ENCODE data around the gene MTFR1L.

Gene MTFR1L

DNA sequence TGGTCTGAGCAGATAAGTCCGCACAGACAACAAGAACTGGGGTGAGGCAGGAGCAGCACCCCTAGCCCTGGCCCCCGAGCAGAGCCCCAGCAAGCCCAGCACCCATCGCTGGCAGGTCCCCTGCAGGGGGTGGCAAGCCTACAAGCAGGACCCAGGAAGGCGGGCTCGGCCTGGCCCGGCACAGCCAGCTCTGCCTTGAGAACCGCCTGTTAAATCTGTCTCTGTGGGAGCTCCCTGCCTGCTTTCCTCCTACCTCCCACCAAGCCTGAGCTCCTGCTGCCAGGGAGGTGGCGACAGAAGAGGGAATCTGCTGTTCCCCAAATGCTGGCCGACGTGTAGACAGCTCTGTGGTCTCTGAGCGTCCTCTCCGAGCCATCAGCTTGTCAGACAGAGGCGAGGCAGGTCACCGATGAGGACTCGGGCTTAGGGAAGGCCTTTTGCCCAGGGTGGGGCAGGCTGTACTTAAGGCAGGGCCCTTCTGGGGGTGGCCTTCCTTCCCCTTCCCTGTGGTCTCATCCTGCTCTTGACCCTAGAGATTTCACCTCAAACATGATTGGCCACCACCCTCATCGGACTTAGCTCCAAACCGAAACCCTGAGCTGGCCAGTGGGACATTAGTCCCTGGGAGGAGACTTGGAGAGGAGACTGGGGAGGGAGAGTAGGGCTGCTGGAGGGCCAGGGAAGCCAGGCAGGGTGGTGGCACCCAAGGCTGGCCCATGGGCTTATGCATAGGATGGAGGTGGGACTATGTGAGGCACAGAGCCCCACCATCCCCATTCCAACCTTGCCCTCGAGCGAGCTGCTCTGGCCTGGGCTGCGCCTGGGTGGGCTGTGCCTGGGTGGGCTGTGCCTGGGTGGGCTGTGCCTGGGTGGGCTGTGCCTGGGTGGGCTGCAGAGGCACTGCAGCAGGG is 12.0 kb upstream of the MTFR1L start:
- Histone ChIP-seq H3K27ac (ENCODE audit: low read depth in 2 of 2, low read length in 2 of 2) (peak overlapping the region in 1 of 2 donors; percentile 11), H3K4me3 (ENCODE audit: low read length in 2 of 2) (no peak overlapping the region), H3K9ac (ENCODE audit: low read depth in 1 of 2, low read length in 2 of 2) (no peak overlapping the region), H3K9me3 (ENCODE audit: control insufficient read depth in 2 of 2, low read length in 2 of 2) (no peaks in the 10 kb centered on the region), H3K27me3 (ENCODE audit: control insufficient read depth in 2 of 2, insufficient read depth in 2 of 2, low read length in 2 of 2) (peaks cover 0 to 2% of the 10 kb centered on the region in 2 donors), H3K36me3 (ENCODE audit: control insufficient read depth in 2 of 2, insufficient read depth in 2 of 2, low read length in 2 of 2) (peaks cover 3 to 7% of the 10 kb centered on the region in 2 donors), H3K4me1 (ENCODE audit: control insufficient read depth in 2 of 2, insufficient read depth in 2 of 2, low read length in 2 of 2) (peaks cover 7 to 9% of the 10 kb centered on the region in 2 donors)

DNA sequence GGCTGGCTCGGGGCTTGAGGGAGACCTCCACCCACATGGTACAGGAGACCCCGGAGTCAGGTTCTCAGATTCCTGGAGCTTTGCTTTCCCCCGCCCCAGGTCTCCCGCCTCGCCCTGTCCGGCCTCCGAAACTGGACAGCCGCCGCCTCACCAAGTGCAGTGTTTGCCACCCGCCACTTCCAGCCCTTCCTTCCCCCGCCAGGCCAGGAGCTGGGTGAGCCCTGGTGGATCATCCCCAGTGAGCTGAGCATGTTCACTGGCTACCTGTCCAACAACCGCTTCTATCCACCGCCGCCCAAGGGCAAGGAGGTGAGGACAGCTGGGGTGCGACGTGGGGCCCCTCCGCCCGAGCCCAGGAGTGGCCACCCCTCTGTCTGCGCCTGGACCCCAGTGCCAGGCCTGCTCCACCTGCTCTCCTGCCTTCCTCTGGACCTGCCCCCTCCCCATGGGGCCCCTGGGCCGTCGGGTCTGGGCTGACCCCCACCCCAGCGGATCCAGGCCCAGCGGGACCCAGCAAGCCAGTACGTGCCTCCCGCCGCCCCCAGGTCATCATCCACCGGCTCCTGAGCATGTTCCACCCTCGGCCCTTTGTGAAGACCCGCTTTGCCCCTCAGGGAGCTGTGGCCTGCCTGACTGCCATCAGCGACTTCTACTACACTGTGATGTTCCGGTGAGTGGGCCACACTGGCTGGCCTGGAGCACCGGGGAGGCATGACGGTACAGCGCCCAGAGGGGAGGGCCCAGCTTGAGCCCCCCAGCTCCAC is 11.1 kb upstream of the MTFR1L start:
- H3K27me3 ChIP-seq (ENCODE audit: control insufficient read depth in 2 of 2, insufficient read depth in 2 of 2, low read length in 2 of 2) = no peaks in the 10 kb centered on the region
- H3K9ac ChIP-seq (ENCODE audit: low read depth in 1 of 2, low read length in 2 of 2) = no peak overlapping the region
- H3K27ac ChIP-seq (ENCODE audit: low read depth in 2 of 2, low read length in 2 of 2) = no peak overlapping the region
- peaks cover 7 to 12% of the 10 kb centered on the region in 2 donors for H3K36me3 ChIP-seq (ENCODE audit: control insufficient read depth in 2 of 2, insufficient read depth in 2 of 2, low read length in 2 of 2)
- no peak overlapping the region for H3K4me3 ChIP-seq (ENCODE audit: low read length in 2 of 2)
- no peaks in the 10 kb centered on the region for H3K9me3 ChIP-seq (ENCODE audit: control insufficient read depth in 2 of 2, low read length in 2 of 2)
- peaks cover 7% of the 10 kb centered on the region in 2 donors for H3K4me1 ChIP-seq (ENCODE audit: control insufficient read depth in 2 of 2, insufficient read depth in 2 of 2, low read length in 2 of 2)

DNA sequence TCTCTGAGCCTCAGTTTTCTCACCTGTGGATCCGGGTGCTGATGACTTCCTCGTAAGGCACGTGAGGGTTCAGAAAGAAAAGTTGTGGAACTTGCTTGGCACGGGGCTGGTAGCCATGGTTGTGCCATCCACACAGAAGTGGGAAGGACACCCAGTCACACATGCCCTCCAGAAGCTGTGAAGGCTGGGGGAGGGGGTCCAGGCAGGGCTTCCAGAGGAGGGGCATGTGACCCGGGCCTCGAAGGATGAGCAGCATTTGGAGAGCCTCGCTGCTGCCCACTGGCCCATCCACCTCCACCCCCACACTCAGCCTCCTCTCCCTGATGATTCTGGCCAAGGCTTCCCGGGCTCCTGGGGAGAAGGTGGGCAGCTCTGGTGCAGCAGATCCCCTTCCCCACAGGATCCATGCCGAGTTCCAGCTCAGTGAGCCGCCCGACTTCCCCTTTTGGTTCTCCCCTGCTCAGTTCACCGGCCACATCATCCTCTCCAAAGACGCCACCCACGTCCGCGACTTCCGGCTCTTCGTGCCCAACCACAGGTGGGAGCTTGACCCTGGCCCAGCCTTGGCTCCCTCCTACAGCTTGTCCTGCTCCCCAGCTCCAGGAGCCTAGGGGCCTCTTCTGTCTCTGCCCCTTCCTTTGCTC is 10.3 kb upstream of the MTFR1L start:
- Histone ChIP-seq H3K9ac (ENCODE audit: low read depth in 1 of 2, low read length in 2 of 2) (no peak overlapping the region), H3K4me3 (ENCODE audit: low read length in 2 of 2) (no peak overlapping the region), H3K27ac (ENCODE audit: low read depth in 2 of 2, low read length in 2 of 2) (no peak overlapping the region), H3K36me3 (ENCODE audit: control insufficient read depth in 2 of 2, insufficient read depth in 2 of 2, low read length in 2 of 2) (peaks cover 7 to 16% of the 10 kb centered on the region in 2 donors), H3K4me1 (ENCODE audit: control insufficient read depth in 2 of 2, insufficient read depth in 2 of 2, low read length in 2 of 2) (peaks cover 7% of the 10 kb centered on the region in 2 donors), H3K27me3 (ENCODE audit: control insufficient read depth in 2 of 2, insufficient read depth in 2 of 2, low read length in 2 of 2) (no peaks in the 10 kb centered on the region), H3K9me3 (ENCODE audit: control insufficient read depth in 2 of 2, low read length in 2 of 2) (no peaks in the 10 kb centered on the region)

DNA sequence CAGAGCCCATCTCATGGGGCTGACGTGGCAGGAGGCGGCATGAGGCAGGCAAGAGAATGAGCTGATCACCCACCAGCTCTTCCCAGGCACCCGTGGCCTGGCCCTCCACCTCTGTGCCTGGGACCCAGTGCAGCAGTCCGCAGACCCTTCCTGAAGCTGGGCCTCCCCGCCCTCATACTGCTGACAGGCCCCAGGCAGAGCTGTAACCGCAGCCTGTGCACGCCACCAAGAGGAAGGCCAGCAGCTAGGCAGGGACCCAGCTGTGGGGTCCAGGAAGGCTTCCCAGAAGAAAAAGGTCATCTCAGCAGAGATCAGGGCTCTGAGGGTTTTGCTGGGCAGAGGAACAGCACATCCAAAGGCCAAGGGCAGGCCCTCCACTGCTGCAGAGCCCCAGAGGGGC is 9.8 kb upstream of the MTFR1L start:
- no peak overlapping the region for H3K27ac ChIP-seq (ENCODE audit: low read depth in 2 of 2, low read length in 2 of 2)

DNA sequence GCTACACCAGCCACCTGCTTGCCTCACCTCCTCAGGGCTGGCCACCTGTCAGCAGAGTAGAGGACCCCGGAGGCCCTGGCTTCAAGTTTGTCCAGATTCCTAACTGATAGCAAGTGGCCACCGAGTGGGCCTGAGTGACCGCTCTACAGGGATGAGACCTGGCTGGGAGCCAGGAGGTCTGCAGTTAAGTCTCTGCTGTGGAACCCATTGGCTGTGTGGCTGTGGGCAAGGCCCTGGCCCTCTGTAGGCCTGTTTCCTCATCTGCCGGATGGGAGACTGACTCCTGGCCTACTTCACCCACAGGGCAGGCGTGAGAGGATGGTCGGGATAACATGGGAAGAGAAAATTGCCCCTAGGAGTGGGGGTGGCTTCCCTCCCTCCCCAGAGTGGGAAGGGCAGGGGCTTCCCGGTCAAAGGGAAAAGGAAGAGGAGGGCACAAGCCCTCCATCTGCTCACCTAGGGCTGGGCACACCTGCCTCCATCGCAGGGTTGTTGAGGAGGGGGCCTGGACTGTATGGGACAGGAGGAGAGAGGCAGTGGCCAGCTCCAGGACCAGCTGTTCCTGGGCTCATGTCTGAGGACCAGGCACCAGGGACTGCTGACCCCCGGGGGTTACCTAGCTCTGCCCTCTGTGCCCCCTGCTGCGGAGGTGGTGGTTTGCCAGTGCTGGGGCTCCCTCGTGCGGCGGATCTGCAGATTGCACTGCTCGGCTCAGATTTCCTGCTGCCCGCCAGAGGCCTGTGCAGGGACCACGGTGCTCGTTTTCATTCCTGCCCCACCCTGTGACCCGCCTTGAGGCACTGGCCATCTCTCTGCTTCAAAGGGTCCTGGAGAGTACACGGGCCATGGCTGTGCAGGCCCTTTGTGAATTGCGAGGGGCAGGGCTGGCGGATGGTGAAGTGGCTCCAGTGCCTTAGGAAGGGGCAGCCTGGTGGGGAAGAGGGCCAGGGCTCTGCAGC is 9.1 kb upstream of the MTFR1L start:
- Histone ChIP-seq H3K27me3 (ENCODE audit: control insufficient read depth in 2 of 2, insufficient read depth in 2 of 2, low read length in 2 of 2) (no peaks in the 10 kb centered on the region), H3K27ac (ENCODE audit: low read depth in 2 of 2, low read length in 2 of 2) (no peak overlapping the region), H3K4me1 (ENCODE audit: control insufficient read depth in 2 of 2, insufficient read depth in 2 of 2, low read length in 2 of 2) (peaks cover 7% of the 10 kb centered on the region in 2 donors), H3K4me3 (ENCODE audit: low read length in 2 of 2) (no peak overlapping the region), H3K36me3 (ENCODE audit: control insufficient read depth in 2 of 2, insufficient read depth in 2 of 2, low read length in 2 of 2) (peaks cover 4 to 17% of the 10 kb centered on the region in 2 donors), H3K9ac (ENCODE audit: low read depth in 1 of 2, low read length in 2 of 2) (no peak overlapping the region), H3K9me3 (ENCODE audit: control insufficient read depth in 2 of 2, low read length in 2 of 2) (no peaks in the 10 kb centered on the region)

More for the DNA sequence above, 9.8 kb upstream of the MTFR1L start:
- Histone ChIP-seq H3K4me3 (ENCODE audit: low read length in 2 of 2) (no peak overlapping the region), H3K36me3 (ENCODE audit: control insufficient read depth in 2 of 2, insufficient read depth in 2 of 2, low read length in 2 of 2) (peaks cover 7 to 17% of the 10 kb centered on the region in 2 donors), H3K9me3 (ENCODE audit: control insufficient read depth in 2 of 2, low read length in 2 of 2) (no peaks in the 10 kb centered on the region), H3K9ac (ENCODE audit: low read depth in 1 of 2, low read length in 2 of 2) (no peak overlapping the region), H3K27me3 (ENCODE audit: control insufficient read depth in 2 of 2, insufficient read depth in 2 of 2, low read length in 2 of 2) (no peaks in the 10 kb centered on the region), H3K4me1 (ENCODE audit: control insufficient read depth in 2 of 2, insufficient read depth in 2 of 2, low read length in 2 of 2) (peaks cover 7% of the 10 kb centered on the region in 2 donors)

DNA sequence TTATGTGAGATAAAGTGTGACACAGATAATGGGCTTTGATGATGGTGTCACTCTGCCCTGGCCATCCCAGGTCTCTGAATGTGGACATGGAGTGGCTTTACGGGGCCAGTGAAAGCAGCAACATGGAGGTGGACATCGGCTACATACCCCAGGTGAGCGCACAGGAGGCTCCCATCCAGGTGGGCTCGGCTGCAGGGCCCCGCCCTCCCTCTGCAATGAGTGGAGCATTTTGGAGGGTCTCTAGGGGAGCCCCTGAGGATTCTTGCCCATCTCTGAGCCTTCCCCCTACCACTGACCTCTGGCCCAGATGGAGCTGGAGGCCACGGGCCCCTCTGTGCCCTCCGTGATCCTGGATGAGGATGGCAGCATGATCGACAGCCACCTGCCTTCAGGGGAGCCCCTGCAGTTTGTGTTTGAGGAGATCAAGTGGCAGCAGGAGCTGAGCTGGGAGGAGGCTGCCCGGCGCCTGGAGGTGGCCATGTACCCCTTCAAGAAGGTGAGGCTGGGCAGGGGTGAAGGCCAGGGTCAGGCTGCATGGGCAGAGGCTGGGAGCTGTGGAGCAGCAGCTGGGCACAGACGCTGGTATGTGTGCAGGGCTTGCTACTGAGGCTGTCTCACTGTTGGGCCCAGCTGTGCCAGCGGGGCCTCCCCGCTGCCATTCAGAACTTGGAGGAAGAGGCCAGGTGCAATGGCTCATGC is 8.2 kb upstream of the MTFR1L start:
- H3K4me3 ChIP-seq (ENCODE audit: low read length in 2 of 2) = no peak overlapping the region
- no peak overlapping the region for H3K27ac ChIP-seq (ENCODE audit: low read depth in 2 of 2, low read length in 2 of 2)
- no peaks in the 10 kb centered on the region for H3K9me3 ChIP-seq (ENCODE audit: control insufficient read depth in 2 of 2, low read length in 2 of 2)
- no peak overlapping the region for H3K9ac ChIP-seq (ENCODE audit: low read depth in 1 of 2, low read length in 2 of 2)
- H3K4me1 ChIP-seq (ENCODE audit: control insufficient read depth in 2 of 2, insufficient read depth in 2 of 2, low read length in 2 of 2) = peaks cover 7% of the 10 kb centered on the region in 2 donors
- H3K36me3 ChIP-seq (ENCODE audit: control insufficient read depth in 2 of 2, insufficient read depth in 2 of 2, low read length in 2 of 2) = peaks cover 4 to 13% of the 10 kb centered on the region in 2 donors
- no peaks in the 10 kb centered on the region for H3K27me3 ChIP-seq (ENCODE audit: control insufficient read depth in 2 of 2, insufficient read depth in 2 of 2, low read length in 2 of 2)

DNA sequence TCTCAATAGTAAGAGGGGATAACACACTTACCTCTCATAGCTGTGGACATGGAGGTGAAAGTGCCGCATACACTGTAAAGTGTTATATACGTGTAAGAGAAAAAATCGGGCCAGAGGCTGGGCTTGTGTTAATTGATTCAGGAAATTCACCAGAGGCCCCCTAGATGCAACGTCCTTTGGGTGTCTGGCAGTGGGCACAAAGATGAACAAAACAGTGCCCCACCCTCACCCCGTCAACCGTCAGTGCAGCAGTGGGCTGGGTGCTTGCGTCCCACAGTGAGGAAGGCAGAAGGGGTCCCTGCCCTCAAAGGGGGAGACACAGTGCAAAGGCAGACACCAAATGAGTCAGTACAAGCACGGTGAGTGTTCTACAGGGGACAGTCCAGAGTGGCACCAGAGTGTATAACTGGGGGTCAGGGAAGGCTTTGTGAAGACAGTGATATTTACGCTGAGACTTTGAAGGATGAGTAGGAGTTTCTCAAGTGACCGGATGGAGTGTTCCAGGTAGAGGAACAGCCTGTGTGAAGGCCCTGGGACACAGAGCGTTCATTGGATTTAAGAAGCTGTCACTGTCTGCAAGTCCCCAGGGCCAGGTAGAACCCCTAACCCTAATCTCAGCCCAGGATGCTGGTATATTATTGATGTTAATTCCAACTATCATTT is 6.6 kb upstream of the MTFR1L start:
- H3K4me1 ChIP-seq (ENCODE audit: control insufficient read depth in 2 of 2, insufficient read depth in 2 of 2, low read length in 2 of 2) = peaks cover 5 to 12% of the 10 kb centered on the region in 2 donors
- no peaks in the 10 kb centered on the region for H3K27me3 ChIP-seq (ENCODE audit: control insufficient read depth in 2 of 2, insufficient read depth in 2 of 2, low read length in 2 of 2)
- H3K27ac ChIP-seq (ENCODE audit: low read depth in 2 of 2, low read length in 2 of 2) = no peak overlapping the region
- H3K36me3 ChIP-seq (ENCODE audit: control insufficient read depth in 2 of 2, insufficient read depth in 2 of 2, low read length in 2 of 2) = peaks cover 4 to 13% of the 10 kb centered on the region in 2 donors
- H3K4me3 ChIP-seq (ENCODE audit: low read length in 2 of 2) = no peak overlapping the region
- H3K9me3 ChIP-seq (ENCODE audit: control insufficient read depth in 2 of 2, low read length in 2 of 2) = no peaks in the 10 kb centered on the region
- no peak overlapping the region for H3K9ac ChIP-seq (ENCODE audit: low read depth in 1 of 2, low read length in 2 of 2)

DNA sequence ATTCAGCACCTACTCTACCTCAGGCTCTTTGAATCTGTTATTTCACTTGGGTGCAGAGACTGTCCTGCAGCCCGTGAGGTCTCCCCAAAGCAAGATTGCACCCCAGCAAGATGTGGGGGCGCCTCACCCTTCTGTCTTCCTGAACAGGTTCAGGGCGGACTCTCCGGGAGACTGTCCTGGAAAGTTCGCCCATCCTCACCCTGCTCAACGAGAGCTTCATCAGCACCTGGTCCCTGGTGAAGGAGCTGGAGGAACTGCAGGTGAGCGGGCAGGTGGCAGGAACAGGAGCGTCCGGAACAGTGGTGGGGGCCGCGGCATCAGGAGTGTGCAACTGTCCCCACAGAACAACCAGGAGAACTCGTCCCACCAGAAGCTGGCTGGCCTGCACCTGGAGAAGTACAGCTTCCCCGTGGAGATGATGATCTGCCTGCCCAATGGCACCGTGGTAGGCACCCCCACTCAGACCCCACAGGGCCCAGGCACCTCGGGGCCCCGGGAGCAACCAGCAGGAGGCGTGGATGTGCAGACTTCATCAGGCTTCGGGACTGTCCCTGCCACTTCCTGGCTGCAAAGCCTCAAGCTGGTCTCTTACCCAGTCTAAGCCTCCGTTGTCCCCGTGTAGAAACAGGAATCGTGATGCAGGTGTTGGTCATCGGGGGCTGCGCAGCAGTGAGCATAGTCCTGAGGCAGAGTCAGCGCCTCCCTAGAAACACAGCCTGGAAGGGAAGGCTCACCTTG is 5.9 kb upstream of the MTFR1L start:
- no peaks in the 10 kb centered on the region for H3K27me3 ChIP-seq (ENCODE audit: control insufficient read depth in 2 of 2, insufficient read depth in 2 of 2, low read length in 2 of 2)
- H3K27ac ChIP-seq (ENCODE audit: low read depth in 2 of 2, low read length in 2 of 2) = no peak overlapping the region
- H3K4me3 ChIP-seq (ENCODE audit: low read length in 2 of 2) = no peak overlapping the region
- H3K9ac ChIP-seq (ENCODE audit: low read depth in 1 of 2, low read length in 2 of 2) = no peak overlapping the region
- peaks cover 4 to 13% of the 10 kb centered on the region in 2 donors for H3K36me3 ChIP-seq (ENCODE audit: control insufficient read depth in 2 of 2, insufficient read depth in 2 of 2, low read length in 2 of 2)
- H3K4me1 ChIP-seq (ENCODE audit: control insufficient read depth in 2 of 2, insufficient read depth in 2 of 2, low read length in 2 of 2) = peaks cover 12 to 19% of the 10 kb centered on the region in 2 donors
- no peaks in the 10 kb centered on the region for H3K9me3 ChIP-seq (ENCODE audit: control insufficient read depth in 2 of 2, low read length in 2 of 2)
